ENCODE results near the gene SLC25A25.

The SLC25A25 gene

DNA sequence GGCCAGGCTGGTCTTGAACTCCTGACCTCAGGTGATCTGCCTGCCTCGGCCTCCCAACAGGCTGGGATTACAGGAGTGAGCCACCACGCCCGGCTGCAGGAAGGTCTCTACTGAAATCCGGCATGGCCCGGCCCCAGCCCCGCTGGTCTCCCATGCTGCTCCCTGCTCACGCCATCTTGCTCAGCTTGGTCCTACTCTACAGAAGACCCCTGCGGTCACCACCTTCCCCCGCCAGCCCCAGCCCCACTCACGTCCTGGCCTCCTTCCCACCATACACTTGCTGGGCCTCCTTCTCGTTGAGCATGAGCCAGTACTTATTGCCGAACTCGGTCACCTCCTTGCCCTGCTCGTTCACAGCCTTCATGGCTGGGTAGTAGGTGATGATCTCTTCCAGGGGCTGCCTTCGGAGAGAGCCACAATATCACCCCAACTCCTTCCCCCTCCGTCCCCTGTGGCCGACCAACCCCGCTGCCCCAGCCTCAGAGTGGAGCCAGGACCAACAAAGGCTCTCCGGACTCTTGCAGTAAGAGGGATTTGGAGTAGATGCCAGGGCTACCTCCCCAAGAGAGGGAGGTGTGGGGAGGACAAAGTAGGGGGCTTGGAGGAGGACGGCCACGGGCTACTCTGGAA, 55.5 kb downstream of the SLC25A25 start:
- no peak for DNase-seq (ENCODE audit: low read depth)
- TF ChIP-seq, protein P1, sequence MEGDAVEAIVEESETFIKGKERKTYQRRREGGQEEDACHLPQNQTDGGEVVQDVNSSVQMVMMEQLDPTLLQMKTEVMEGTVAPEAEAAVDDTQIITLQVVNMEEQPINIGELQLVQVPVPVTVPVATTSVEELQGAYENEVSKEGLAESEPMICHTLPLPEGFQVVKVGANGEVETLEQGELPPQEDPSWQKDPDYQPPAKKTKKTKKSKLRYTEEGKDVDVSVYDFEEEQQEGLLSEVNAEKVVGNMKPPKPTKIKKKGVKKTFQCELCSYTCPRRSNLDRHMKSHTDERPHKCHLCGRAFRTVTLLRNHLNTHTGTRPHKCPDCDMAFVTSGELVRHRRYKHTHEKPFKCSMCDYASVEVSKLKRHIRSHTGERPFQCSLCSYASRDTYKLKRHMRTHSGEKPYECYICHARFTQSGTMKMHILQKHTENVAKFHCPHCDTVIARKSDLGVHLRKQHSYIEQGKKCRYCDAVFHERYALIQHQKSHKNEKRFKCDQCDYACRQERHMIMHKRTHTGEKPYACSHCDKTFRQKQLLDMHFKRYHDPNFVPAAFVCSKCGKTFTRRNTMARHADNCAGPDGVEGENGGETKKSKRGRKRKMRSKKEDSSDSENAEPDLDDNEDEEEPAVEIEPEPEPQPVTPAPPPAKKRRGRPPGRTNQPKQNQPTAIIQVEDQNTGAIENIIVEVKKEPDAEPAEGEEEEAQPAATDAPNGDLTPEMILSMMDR (IDR thresholded peaks at IDR 0.05; ENCODE audit: insufficient read depth, low read depth, low read length, missing control alignments): no peak
- H3K4me3 ChIP-seq (ENCODE audit: low read length): no peak overlapping the region

- H3K4me3 ChIP-seq (ENCODE audit: low read length): no peak overlapping the region
- TF ChIP-seq, protein P1 (IDR thresholded peaks at IDR 0.05; ENCODE audit: insufficient read depth, low read depth, low read length, missing control alignments): no peak
- no peak for DNase-seq (ENCODE audit: low read depth)
These were observed 56.4 kb downstream of the SLC25A25 start for GRCh38 chr9:128124451-128124850.

- DNase-seq (ENCODE audit: low read depth): peak; percentile 82
- no peak overlapping the region for H3K4me3 ChIP-seq (ENCODE audit: low read length)
- TF ChIP-seq, protein P1 (IDR thresholded peaks at IDR 0.05; ENCODE audit: insufficient read depth, low read depth, low read length, missing control alignments): peak; percentile 80
These were observed 57.0 kb downstream of the SLC25A25 start for GRCh38 chr9:128124873-128125579.

DNA sequence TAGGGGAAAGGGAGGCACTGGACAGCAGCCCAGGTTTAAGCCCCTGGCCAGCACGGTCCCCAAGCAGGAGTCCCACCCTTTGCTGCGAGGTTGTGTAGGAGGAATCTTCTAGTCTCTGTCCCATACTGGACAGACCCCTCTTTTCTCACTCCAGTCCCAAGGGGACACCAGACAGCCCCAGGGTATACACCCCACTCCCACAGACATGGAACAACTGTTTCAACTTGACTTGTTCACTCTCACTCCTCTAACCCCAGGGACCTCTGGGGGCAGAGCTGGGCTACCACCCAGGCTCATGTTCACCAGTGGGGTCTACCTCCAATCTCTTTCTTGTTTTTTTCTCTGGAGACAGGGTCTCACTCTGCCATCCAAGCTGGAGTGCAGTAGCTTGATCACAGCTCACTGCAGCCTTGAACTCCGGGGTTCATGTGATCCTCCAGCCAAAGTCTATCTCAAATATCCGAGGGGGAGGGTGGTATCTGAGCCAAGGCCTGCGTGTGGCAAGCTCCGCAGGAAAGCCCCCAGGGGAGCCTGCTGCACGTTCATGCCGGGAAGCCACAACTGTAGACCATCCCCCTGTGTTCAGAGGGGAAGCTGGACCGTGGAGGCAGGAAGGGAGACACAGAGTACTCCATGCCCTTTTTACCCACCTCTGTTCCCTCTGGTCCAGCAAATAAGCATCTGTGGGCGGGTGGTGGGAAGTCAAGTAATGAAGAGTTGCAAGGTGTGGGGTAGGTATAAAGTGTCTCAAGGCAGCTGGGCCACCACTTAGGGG, 57.7 kb downstream of the SLC25A25 start:
- TF ChIP-seq, protein P1 (IDR thresholded peaks at IDR 0.05; ENCODE audit: insufficient read depth, low read depth, low read length, missing control alignments): no peak
- H3K4me3 ChIP-seq (ENCODE audit: low read length): peak overlapping the region; percentile 13
- no peak for DNase-seq (ENCODE audit: low read depth)

DNA sequence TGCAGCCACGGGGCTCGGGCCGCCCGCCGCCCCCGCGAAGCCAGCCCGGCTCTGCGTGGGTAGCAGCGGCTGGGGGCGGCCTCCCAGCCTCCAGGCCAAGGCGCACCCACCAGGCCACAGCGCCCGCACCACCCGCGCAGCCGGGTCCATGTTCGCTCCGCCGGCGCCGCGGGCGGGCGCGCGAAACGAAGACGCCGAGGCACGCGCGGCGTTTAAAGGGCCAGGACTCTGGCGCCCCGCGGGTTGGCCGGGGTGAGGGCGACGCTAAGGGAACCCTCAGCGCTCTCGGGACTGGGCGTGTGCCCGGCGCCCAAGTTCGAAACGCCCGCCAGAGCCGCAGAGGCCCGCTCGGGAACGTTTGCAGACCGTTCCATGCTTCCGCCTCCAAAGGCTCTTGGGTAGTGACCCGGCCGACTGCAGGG, 59.5 kb downstream of the SLC25A25 start, which contains the start of gene PTGES2:
PTGES2 (minus strand) TSS at position 162 of the 422 bp plus-strand sequence; CDS start at position 150, 12 bp downstream.
- TF ChIP-seq, protein P1 (IDR thresholded peaks at IDR 0.05; ENCODE audit: insufficient read depth, low read depth, low read length, missing control alignments): no peak
- H3K4me3 ChIP-seq (ENCODE audit: low read length): peak within 1 kb of the TSS; percentile 93
- DNase-seq (ENCODE audit: low read depth): peak; percentile 87

- DNase-seq (ENCODE audit: low read depth): peak; percentile 93
- TF ChIP-seq, protein P1 (IDR thresholded peaks at IDR 0.05; ENCODE audit: insufficient read depth, low read depth, low read length, missing control alignments): no peak
- H3K4me3 ChIP-seq (ENCODE audit: low read length): peak overlapping the region; percentile 93
These were observed 60.2 kb downstream of the SLC25A25 start for GRCh38 chr9:128127990-128128835.
